ENCODE measurements around the gene PSAPL1.

PSAPL1 gene

DNA sequence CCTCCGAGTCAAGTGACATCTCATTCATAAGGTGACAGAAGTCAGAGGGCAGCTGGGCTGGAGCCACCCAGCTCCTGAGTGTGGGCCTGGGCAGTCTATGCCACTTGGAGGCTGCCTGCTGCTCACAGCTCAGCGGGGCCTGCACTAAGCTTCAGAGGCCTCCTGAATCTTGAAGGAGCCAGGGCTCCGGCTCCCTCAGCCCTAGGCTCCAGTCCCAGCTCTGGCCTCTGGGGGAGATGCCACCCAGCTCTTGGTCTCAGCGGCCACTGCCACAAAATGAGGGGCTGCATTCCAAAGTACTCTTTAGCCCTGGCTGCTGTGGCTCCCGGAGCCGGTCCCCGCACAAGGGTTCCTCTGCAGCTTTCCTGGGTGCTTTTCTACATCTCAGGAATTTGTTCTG lies 32.7 kb upstream of the PSAPL1 start:
- TF ChIP-seq, protein P1, sequence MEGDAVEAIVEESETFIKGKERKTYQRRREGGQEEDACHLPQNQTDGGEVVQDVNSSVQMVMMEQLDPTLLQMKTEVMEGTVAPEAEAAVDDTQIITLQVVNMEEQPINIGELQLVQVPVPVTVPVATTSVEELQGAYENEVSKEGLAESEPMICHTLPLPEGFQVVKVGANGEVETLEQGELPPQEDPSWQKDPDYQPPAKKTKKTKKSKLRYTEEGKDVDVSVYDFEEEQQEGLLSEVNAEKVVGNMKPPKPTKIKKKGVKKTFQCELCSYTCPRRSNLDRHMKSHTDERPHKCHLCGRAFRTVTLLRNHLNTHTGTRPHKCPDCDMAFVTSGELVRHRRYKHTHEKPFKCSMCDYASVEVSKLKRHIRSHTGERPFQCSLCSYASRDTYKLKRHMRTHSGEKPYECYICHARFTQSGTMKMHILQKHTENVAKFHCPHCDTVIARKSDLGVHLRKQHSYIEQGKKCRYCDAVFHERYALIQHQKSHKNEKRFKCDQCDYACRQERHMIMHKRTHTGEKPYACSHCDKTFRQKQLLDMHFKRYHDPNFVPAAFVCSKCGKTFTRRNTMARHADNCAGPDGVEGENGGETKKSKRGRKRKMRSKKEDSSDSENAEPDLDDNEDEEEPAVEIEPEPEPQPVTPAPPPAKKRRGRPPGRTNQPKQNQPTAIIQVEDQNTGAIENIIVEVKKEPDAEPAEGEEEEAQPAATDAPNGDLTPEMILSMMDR (IDR thresholded peaks at IDR 0.05; ENCODE audit: extremely low read depth, insufficient read depth, missing control alignments), result no peak
- in situ Hi-C loops (cut with MboI; ENCODE audit: low pct_unique_long_range_greater_than_20kb, low sequenced_read_pairs, unreplicated experiment), result no loop called here
- DNase-seq (ENCODE audit: low spot score), result no peak

DNA sequence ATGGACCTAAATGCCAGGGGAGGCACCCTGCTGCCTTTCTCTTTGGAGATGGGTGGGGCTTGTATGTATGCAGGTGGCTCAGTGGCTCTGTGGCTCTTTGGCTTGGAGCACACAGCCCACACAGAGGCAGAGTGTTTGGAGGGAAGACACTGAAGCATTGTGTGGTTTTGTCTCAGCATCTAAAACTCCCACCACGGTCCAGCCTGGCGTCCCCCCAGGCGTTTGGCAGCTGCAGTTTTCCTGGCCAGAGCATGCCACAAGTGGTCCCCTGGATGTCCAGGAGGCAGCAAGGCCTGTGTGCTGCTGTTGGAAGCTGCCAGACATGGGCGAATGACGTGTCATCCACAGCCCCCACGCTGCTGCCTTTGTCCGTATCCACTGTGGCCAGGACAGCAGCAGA lies 32.2 kb upstream of the PSAPL1 start:
- in situ Hi-C loops (cut with MboI; ENCODE audit: low pct_unique_long_range_greater_than_20kb, low sequenced_read_pairs, unreplicated experiment), result no loop called here
- DNase-seq (ENCODE audit: low spot score), result no peak
- TF ChIP-seq, protein P1 (IDR thresholded peaks at IDR 0.05; ENCODE audit: extremely low read depth, insufficient read depth, missing control alignments), result no peak

DNA sequence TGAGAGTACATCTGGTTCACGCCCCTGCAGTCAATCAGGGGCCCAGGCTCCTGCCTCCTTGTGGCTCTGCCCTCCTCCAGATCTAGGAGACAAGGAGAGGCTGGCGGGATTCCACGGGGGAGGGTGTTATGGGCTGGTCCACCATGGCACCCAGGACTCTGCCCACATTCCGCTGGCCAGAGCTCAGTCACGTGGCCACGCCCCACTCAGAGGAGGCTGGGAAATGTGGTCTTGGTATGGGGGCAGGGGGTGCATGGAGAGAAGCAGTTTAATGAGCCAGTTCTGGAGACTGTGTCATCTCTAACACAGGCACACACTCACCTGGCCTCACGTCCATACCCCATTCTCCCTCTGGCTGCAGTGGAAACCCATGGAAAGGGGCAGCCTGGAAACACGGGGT lies 31.5 kb upstream of the PSAPL1 start:
- in situ Hi-C loops (cut with MboI; ENCODE audit: low pct_unique_long_range_greater_than_20kb, low sequenced_read_pairs, unreplicated experiment), result no loop called here
- DNase-seq (ENCODE audit: low spot score), result no peak
- TF ChIP-seq, protein P1 (IDR thresholded peaks at IDR 0.05; ENCODE audit: extremely low read depth, insufficient read depth, missing control alignments), result no peak

DNA sequence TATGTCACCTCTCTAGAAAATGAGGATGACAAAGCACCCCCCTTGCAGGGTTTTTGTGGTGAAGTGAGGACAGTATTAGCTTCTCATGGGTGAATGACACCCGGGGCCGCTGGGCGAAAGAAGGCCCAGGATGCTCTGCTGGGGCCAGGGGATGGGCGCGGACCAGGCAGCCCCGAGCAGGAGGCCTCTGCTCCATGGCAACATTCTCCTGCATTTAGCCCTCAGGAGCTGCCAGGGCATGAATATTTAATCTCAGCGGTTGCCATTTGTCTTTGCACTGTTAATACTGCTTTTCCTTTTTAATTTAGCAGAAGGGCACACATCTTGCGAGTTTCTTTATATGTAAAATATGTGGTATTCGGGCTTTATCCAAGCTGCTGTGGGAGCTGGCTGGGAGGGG lies 30.3 kb upstream of the PSAPL1 start:
- in situ Hi-C loops (cut with MboI; ENCODE audit: low pct_unique_long_range_greater_than_20kb, low sequenced_read_pairs, unreplicated experiment), result no loop called here
- no peak for DNase-seq (ENCODE audit: low spot score)
- TF ChIP-seq, protein P1 (IDR thresholded peaks at IDR 0.05; ENCODE audit: extremely low read depth, insufficient read depth, missing control alignments), result no peak

DNA sequence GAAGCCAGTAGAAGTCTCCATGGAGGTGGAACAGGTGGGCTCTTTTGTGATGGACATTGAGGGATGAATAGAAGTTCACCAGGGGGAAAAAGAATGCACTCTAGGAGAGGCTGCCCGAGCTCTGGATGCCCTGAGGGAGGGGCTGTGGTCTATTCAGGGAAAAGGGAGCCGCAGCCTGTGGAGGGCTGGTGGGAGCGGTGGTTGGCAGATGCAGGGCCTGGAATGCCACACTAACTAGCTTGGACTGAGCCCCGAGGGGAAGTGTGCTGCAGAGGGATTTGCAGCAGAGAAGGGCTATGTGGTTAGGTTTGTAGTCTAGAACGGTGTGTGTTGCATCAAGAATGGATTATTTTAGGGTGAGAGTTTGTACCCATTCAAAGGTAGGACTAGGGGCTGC lies 29.5 kb upstream of the PSAPL1 start:
- DNase-seq (ENCODE audit: low spot score), result no peak
- in situ Hi-C loops (cut with MboI; ENCODE audit: low pct_unique_long_range_greater_than_20kb, low sequenced_read_pairs, unreplicated experiment), result no loop called here
- TF ChIP-seq, protein P1 (IDR thresholded peaks at IDR 0.05; ENCODE audit: extremely low read depth, insufficient read depth, missing control alignments), result no peak

DNA sequence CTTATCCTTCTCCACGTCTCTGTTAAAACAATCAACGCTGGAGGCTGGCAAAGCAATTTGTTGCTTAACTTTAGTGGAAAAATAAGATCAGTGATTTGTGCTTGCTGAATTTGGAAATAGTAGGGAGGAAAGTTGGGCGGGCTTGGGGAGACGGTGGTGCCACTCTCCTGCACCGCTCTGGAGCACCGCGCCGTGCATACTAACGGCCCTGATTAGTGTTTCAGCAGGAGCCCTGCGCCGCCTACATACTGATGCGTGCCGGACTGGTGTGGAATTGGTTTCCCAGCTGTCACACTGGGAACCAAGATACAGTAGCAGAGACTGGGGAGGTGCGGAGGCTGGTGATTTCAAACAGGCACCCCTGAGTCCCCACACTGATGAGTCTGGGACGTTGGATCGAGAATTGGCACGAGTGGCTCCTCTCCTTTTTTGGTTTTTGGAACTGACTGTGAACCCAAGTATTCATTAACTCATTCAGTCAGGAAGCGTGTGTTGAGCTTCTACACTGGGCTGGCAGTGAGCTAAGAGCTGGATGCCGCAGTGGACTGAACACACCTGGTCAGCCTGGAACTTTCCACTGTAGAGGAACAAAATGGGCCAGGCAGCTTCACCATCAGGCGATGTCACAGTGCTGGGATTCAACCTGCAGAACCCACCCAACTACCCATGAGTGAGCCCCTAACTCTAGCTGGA lies 29.0 kb upstream of the PSAPL1 start:
- in situ Hi-C loops (cut with MboI; ENCODE audit: low pct_unique_long_range_greater_than_20kb, low sequenced_read_pairs, unreplicated experiment), result no loop called here
- TF ChIP-seq, protein P1 (IDR thresholded peaks at IDR 0.05; ENCODE audit: extremely low read depth, insufficient read depth, missing control alignments), result no peak
- no peak for DNase-seq (ENCODE audit: low spot score)
